Endothelial cell of umbilical vein (primary cell): Measurements from ENCODE around the gene GTPBP4. TPM values are rescaled to one million over a fixed set of nuclear protein-coding genes. Genes with fewer than 3 reads are reported as not detected.

ENCODE experiments used
- BruUV-seq: library from RNA; stranded (reverse); fragments of 400-500 nt; replicated peaks from 2 replicates; lab custom pipeline; 2021; lab: Mats Ljungman, UMichigan
- CTCF ChIA-PET: fragments of 300-600, 350-600 bp; sonication (Branson Sonifier 250); formaldehyde crosslinking; loops from one replicate; lab custom pipeline; 2021; ENCODE audit warnings: antibody characterized with exemption, inconsistent platforms; lab: Charles Lee
- POLR2A ChIA-PET: fragments of 300-600, 350-600 bp; sonication (Branson Sonifier 250); formaldehyde crosslinking; loops from one replicate; lab custom pipeline; 2021; ENCODE audit warnings: antibody characterized with exemption, inconsistent platforms; lab: Charles Lee
- DNase-seq: peaks from one replicate; pipeline ENCODE4 v3.0.0-alpha.2; 2011; ENCODE audit warnings: low read depth, low spot score
- FAIRE-seq: peaks from 2 replicates; lab custom pipeline; 2011; peaks lifted over from hg19 to GRCh38; lab: Jason Lieb, UNC
- H2AFZ ChIP-seq: 2 replicates; pipeline ENCODE4 v1.6.0; 2012; ENCODE audit warnings: low read depth, low read length, control low read depth, inconsistent platforms
- H3K27ac ChIP-seq: 2 replicates; pipeline ENCODE4 v1.5.1; 2011; ENCODE audit warnings: low read depth, mild to moderate bottlenecking, control low read depth, low read length, moderate library complexity; ENCODE audit not compliant: insufficient read depth
- H3K27me3 ChIP-seq, 2 experiments: 2 replicates each; pipeline versions ENCODE4 v1.6.0 to v1.6.1; 2011; ENCODE audit warnings: low read length in 2 of 2, mixed read lengths in 1 of 2; ENCODE audit not compliant: control insufficient read depth in 2 of 2, insufficient read depth in 2 of 2
- H3K36me3 ChIP-seq, 2 experiments: 2 replicates in 1 of 2; 3 replicates in 1 of 2; pipeline ENCODE4 v1.5.1; 2011; ENCODE audit warnings: low read length in 2 of 2, mild to moderate bottlenecking in 1 of 2, moderate library complexity in 1 of 2; ENCODE audit not compliant: control insufficient read depth in 2 of 2, insufficient read depth in 2 of 2; ENCODE audit errors: extremely low read depth in 1 of 2
- H3K4me1 ChIP-seq: 3 replicates; pipeline ENCODE4 v1.5.1; 2011; ENCODE audit warnings: mild to moderate bottlenecking, low read length; ENCODE audit not compliant: control insufficient read depth, insufficient read depth; ENCODE audit errors: extremely low read depth
- H3K4me2 ChIP-seq: 2 replicates; pipeline ENCODE4 v1.6.1; 2011; ENCODE audit warnings: low read length, control low read depth, mixed read lengths; ENCODE audit not compliant: insufficient read depth
- H3K4me3 ChIP-seq, 3 experiments: fragments of 200-600 bp in 1 of 3; sonication (generic), shearing (Covaris generic) in 1 of 3; replicated peaks in 1 of 3; 2 replicates each; pipeline ENCODE4 v1.5.1; 2011 to 2016; ENCODE audit warnings: control low read depth in 3 of 3, low read length in 3 of 3, mild to moderate bottlenecking in 2 of 3, inconsistent platforms in 1 of 3, low read depth in 1 of 3, moderate library complexity in 1 of 3; ENCODE audit not compliant: insufficient read depth in 1 of 3
- H3K79me2 ChIP-seq: 2 replicates; pipeline ENCODE4 v1.6.0; 2012; ENCODE audit warnings: low read length, inconsistent platforms; ENCODE audit not compliant: control insufficient read depth, insufficient read depth
- H3K9ac ChIP-seq: replicated peaks from 2 replicates; pipeline ENCODE3; 2011; ENCODE audit warnings: low read length, control low read depth; ENCODE audit not compliant: insufficient read depth; ENCODE audit errors: extremely low read depth
- H3K9me1 ChIP-seq: replicated peaks from 3 replicates; pipeline ENCODE4 v1.6.0; 2011; ENCODE audit warnings: mild to moderate bottlenecking, low read length; ENCODE audit not compliant: control insufficient read depth, insufficient read depth; ENCODE audit errors: extremely low read depth
- H3K9me3 ChIP-seq: replicated peaks from 2 replicates; pipeline ENCODE4 v1.5.1; 2012; ENCODE audit warnings: low read length, inconsistent platforms; ENCODE audit not compliant: control insufficient read depth, insufficient read depth
- H4K20me1 ChIP-seq: replicated peaks from 2 replicates; pipeline ENCODE3; 2011; ENCODE audit warnings: mild to moderate bottlenecking, low read length; ENCODE audit not compliant: control insufficient read depth, insufficient read depth; ENCODE audit errors: extremely low read depth
- EZH2 ChIP-seq: IDR thresholded peaks from 2 replicates; pipeline ENCODE4 v1.6.1; 2012; ENCODE audit warnings: borderline replicate concordance, low read depth, mild to moderate bottlenecking, moderate library complexity, low read length, inconsistent platforms; ENCODE audit not compliant: severe bottlenecking
- FOS ChIP-seq: IDR thresholded peaks from 2 replicates; pipeline ENCODE4 v1.6.1; 2011; ENCODE audit warnings: mild to moderate bottlenecking, low read length, moderate library complexity, borderline replicate concordance; ENCODE audit not compliant: insufficient read depth
- GATA2 ChIP-seq: IDR thresholded peaks from 2 replicates; pipeline ENCODE4 v1.7.0; 2011; ENCODE audit warnings: low read depth, mild to moderate bottlenecking, moderate library complexity, mixed read lengths, low read length; ENCODE audit not compliant: insufficient read length, insufficient read depth
- JUN ChIP-seq: IDR thresholded peaks from 2 replicates; pipeline ENCODE4 v1.6.1; 2011; ENCODE audit warnings: borderline replicate concordance, low read depth; ENCODE audit not compliant: insufficient read length, insufficient read depth
- MYC ChIP-seq: IDR thresholded peaks from one replicate; pipeline ENCODE4 v1.6.1; 2011; ENCODE audit warnings: mild to moderate bottlenecking, low read depth, low read length
- POLR2A ChIP-seq: IDR thresholded peaks from 2 replicates; pipeline ENCODE4 v1.6.1; 2012; ENCODE audit warnings: low read depth, mild to moderate bottlenecking, control low read depth, low read length
- POLR2AphosphoS5 ChIP-seq: IDR thresholded peaks from 2 replicates; pipeline ENCODE4 v1.6.1; 2012; ENCODE audit warnings: low read depth, mild to moderate bottlenecking, control low read depth, low read length, moderate library complexity; ENCODE audit not compliant: insufficient read depth
- dilution Hi-C: fragments of 300-500 bp; cut with MboI; formaldehyde crosslinking; loops from one replicate; pipeline ENCODE4 v1.15.0; 2019; ENCODE audit warnings: low sequenced_read_pairs; ENCODE audit not compliant: extremely low pct_ligation_motif_present
- intact Hi-C: fragments of 100-400 bp; cut with micrococcal nuclease; formaldehyde crosslinking; loops from one replicate; pipeline ENCODE4 v1.10.0; 2022
- polyA plus RNA-seq, 4 experiments: library from polyadenylated mRNA; depleted of rRNA in 3 of 4; stranded (reverse) in 3 of 4; unstranded in 1 of 4; fragments of >200 nt; gene quantifications; 2 replicates each; pipeline versions ENCODE4 v1.2.1 to v1.2.3, GENCODE V29; 2011 to 2012; ENCODE audit warnings: missing spikeins in 1 of 4
- total RNA-seq: library from RNA; stranded (reverse); gene quantifications from 2 replicates; pipeline ENCODE4 v1.2.3, GENCODE V29; 2021
- TF ChIP-seq, protein P1 (sequence below), 2 donors: IDR thresholded peaks; 1 replicate in 1 of 2; 2 replicates in 1 of 2; pipeline ENCODE4 v1.5.1; 2011; ENCODE audit warnings: low read length in 2 of 2, mild to moderate bottlenecking in 2 of 2, moderate library complexity in 2 of 2, control low read depth in 1 of 2, inconsistent platforms in 1 of 2, low read depth in 1 of 2; ENCODE audit not compliant: insufficient read depth in 1 of 2; ENCODE audit errors: extremely low read depth in 1 of 2
- TF ChIP-seq, protein P2 (sequence below): IDR thresholded peaks from 2 replicates; pipeline ENCODE4 v1.6.1; 2011; ENCODE audit not compliant: insufficient read depth, insufficient read length

Gene GTPBP4
- total and polyA plus RNA-seq, 2 donors (not counting 3 experiments of a cell fraction or from before 2014, with no cell fraction given): 12.4 to 69.3 TPM

DNA sequence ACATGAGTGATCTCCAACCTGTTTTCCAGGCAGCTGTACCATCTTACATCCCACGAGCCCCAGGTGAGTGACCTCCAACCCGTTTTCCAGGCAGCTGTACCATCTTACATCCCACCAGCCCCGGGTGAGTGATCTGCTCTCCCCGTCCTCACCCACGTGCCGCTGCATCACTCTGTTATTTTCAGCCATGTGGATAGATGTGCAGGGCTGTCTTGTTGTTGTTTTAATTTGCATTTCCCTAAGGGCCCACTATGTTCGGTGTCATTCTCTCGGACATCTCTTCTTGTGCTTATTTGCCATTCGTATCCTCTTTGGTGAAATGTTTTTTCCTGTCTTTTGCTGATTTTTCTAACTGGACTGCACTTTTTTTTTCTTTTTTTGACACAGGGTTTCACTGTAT is 38.8 kb upstream of the GTPBP4 start:
- dilution Hi-C loops (no loop called here), intact Hi-C loops (no loop called here)
- no peaks in the 10 kb centered on the region for H3K9me3 ChIP-seq
- no peak overlapping the region for H3K9ac ChIP-seq
- BruUV-seq: no TSS peak
- peaks cover 5% of the 10 kb centered on the region for H3K4me1 ChIP-seq
- H3K36me3 ChIP-seq: no peaks in the 10 kb centered on the region
- ChIA-PET CTCF (interaction anchor here (0.8 kb wide), 1 partner anchor 34 kb away, joined by 3 read pairs; no protein-coding TSS in a partner anchor), POLR2A (no interaction called here)
- TF ChIP-seq, protein P1, sequence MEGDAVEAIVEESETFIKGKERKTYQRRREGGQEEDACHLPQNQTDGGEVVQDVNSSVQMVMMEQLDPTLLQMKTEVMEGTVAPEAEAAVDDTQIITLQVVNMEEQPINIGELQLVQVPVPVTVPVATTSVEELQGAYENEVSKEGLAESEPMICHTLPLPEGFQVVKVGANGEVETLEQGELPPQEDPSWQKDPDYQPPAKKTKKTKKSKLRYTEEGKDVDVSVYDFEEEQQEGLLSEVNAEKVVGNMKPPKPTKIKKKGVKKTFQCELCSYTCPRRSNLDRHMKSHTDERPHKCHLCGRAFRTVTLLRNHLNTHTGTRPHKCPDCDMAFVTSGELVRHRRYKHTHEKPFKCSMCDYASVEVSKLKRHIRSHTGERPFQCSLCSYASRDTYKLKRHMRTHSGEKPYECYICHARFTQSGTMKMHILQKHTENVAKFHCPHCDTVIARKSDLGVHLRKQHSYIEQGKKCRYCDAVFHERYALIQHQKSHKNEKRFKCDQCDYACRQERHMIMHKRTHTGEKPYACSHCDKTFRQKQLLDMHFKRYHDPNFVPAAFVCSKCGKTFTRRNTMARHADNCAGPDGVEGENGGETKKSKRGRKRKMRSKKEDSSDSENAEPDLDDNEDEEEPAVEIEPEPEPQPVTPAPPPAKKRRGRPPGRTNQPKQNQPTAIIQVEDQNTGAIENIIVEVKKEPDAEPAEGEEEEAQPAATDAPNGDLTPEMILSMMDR (IDR thresholded peaks at IDR 0.05; ENCODE audit: extremely low read depth in 1 of 2, insufficient read depth in 1 of 2, low read depth in 1 of 2, low read length in 2 of 2): no peak
- TF ChIP-seq JUN (no peak), EZH2 (no peak), POLR2AphosphoS5 (no peak), MYC (no peak), POLR2A (no peak), GATA2 (no peak), FOS (no peak)
- TF ChIP-seq, protein P2, sequence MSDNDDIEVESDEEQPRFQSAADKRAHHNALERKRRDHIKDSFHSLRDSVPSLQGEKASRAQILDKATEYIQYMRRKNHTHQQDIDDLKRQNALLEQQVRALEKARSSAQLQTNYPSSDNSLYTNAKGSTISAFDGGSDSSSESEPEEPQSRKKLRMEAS: no peak
- H3K4me2 ChIP-seq: no peak overlapping the region
- H4K20me1 ChIP-seq: no peaks in the 10 kb centered on the region
- FAIRE-seq (no peak), DNase-seq (no peak)
- no peak overlapping the region for H3K4me3 ChIP-seq
- no peaks in the 10 kb centered on the region for H3K79me2 ChIP-seq
- peaks cover 0 to 6% of the 10 kb centered on the region in 2 experiments for H3K27me3 ChIP-seq
- no peaks in the 10 kb centered on the region for H3K9me1 ChIP-seq
- no peak overlapping the region for H2AFZ ChIP-seq
- H3K27ac ChIP-seq: no peak overlapping the region
